Activated CD4-positive, alpha-beta memory T cell treated with anti-CD3 and anti-CD28 coated beads, Interleukin-2, amount 10 ng/mL, durations not matched to agents 7 days and 5 days (primary cell): ENCODE measurements around the gene BRD3OS. TPM values are rescaled to one million over a fixed set of nuclear protein-coding genes. Genes with fewer than 3 reads are reported as not detected.
"Not testable (repeated sequence)": the region's sequence is repeated elsewhere in the genome, so short reads cannot be mapped to it uniquely, and the experiment has no call there.

Experiments
- CTCF ChIA-PET: fragments of 350-600 bp; sonication (Branson Sonifier 250); formaldehyde crosslinking; loops from one replicate; lab custom pipeline; 2021; ENCODE audit warnings: antibody characterized with exemption, inconsistent platforms; lab: Charles Lee
- POLR2A ChIA-PET: fragments of 350-600 bp; sonication (Branson Sonifier 250); formaldehyde crosslinking; loops from one replicate; lab custom pipeline; 2021; ENCODE audit warnings: antibody characterized with exemption; lab: Charles Lee
- DNase-seq: peaks from one replicate; pipeline ENCODE4 v3.0.0-alpha.2; 2020
- H3K27ac Mint-ChIP-seq: one replicate; pipeline ENCODE4 v1.8.0; 2021; ENCODE audit warnings: mild to moderate bottlenecking, mixed read lengths
- H3K27me3 Mint-ChIP-seq: one replicate; pipeline ENCODE4 v1.8.0; 2021; ENCODE audit warnings: mixed read lengths
- H3K36me3 Mint-ChIP-seq: one replicate; pipeline ENCODE4 v1.8.0; 2021; ENCODE audit warnings: low read depth, mixed read lengths
- H3K4me1 Mint-ChIP-seq: one replicate; pipeline ENCODE4 v1.8.0; 2021; ENCODE audit warnings: mixed read lengths
- H3K4me3 Mint-ChIP-seq: one replicate; pipeline ENCODE4 v1.8.0; 2021; ENCODE audit warnings: mild to moderate bottlenecking, mixed read lengths
- H3K9me3 Mint-ChIP-seq: one replicate; pipeline ENCODE4 v1.8.0; 2021; ENCODE audit warnings: mixed read lengths
- total RNA-seq, 2 experiments: library from RNA; stranded (reverse); gene quantifications; one replicate each; pipeline ENCODE4 v1.2.3, GENCODE V29; 2021

The BRD3OS gene
- total RNA-seq, 2 experiments from 2014 or later = 9.6 to 10.3 TPM

DNA sequence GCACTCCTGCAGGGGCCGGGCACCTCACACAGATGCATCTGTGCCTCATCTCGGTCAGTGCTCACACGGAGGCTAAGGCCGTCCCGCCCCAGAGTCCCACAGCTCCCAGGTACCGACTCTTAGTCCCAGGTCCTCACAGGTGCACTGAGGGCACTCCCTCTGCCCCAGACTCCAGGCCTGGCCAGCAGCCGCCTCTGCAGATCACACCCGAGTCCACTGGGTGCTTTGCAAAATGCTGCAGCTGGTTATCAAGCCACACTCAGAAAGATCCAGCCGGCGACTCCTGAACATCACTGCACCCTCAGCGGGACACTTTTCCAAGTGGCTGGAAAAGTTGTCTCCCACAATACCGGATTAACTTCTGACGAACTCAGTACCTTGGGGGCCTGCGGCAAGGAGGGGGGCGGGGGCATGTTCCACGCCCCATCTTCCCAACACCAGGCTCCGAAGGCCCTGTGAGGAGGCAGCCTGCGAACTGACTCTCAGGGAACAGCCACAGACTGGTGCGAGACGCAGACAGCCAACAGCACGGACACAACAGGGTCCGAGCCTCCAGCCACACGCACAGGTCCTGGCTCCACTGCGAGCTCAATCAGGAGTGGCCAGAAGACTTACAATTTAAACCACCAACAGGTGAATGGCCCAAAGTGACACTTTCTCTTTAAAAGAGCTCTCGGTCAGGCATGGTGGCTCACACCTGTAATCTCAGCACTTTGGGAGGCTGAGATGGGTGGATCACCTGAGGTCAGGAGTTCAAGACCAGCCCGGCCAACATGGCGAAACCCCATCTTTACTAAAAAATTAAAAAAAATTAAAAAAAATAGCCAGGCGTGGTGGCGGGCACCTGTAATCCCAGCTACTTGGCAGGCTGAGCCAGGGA is 38.5 kb downstream of the BRD3OS start:
- Mint-ChIP-seq H3K4me3 (no peak overlapping the region), H3K27me3 (peaks cover 1% of the 10 kb centered on the region), H3K36me3 (no peaks in the 10 kb centered on the region), H3K4me1 (peaks cover 27% of the 10 kb centered on the region), H3K9me3 (no peaks in the 10 kb centered on the region), H3K27ac (no peak overlapping the region)
- ChIA-PET CTCF (no interaction called here), POLR2A (interaction anchor here (4.5 kb wide), 1 partner anchor 38 kb away, joined by 21 read pairs; the partner anchor contains the start of gene BRD3OS)
- no peak for DNase-seq

DNA sequence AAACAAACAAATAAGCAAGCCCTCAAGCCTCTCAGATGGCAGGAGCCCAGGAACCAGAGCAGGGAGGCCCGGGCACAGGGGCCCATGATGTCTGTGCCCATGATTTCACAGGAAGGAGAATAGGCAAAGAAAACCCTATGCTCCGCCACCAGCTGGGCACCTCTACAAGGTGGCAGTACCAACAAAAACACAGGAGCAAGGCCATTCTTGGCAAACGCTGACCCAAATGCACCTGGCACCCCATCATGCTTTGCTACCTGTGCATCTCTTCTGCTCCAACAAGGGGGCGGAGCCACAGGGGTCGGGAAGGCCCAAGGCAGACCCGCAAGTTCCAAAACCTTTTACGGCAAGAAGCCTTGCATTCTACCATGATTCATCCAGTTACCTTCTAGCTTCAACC is 39.4 kb downstream of the BRD3OS start:
- DNase-seq = no peak
- Mint-ChIP-seq H3K27ac (no peak overlapping the region), H3K27me3 (peaks cover 7% of the 10 kb centered on the region), H3K4me1 (peaks cover 32% of the 10 kb centered on the region), H3K9me3 (no peaks in the 10 kb centered on the region), H3K36me3 (no peaks in the 10 kb centered on the region), H3K4me3 (no peak overlapping the region)
- ChIA-PET POLR2A (interaction anchor here (4.5 kb wide), 1 partner anchor 39 kb away, joined by 21 read pairs; the partner anchor contains the start of gene BRD3OS), CTCF (no interaction called here)

DNA sequence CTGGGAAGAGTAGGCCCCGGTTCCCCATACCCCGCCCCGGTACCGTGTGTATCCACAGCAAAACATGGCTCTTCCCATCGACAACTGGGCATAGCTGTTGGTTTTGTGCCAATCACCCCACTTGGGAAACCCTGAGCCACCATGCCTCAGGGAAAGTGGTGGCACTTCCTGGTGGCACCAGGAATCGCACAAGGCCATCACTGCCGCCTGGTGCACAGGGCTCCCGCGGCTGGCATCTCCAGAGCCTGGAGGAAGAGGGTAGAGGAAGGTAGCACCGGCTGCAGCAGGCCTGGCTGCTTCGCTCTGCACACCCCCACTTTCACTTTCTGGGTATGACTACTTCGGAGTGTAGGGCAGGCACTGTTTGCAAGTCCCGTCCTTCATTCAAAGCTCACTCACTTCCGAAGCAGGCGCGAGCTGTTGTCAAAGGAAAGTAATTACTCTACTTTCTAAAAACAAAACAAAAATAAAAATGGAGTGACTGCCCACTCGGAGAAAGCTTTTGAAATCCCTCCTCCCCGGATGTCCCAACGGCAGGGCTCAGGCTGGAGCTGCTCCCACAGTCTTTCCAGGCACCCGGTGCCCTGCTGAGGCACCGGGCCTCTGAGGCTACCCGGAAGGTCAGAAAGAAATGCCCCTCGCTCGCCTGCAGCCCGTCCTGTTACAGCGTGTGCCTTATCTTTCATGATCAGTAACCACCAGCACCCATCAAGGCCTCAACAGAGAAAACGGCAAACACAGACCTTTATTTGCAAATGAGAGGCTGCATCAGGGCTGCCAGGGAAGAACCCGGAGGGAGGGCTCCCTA is 40.5 kb downstream of the BRD3OS start:
- POLR2A ChIA-PET = interaction anchor here (1.0 to 4.5 kb wide), 5 partner anchors 40 to 99 kb away, joined by 3 to 21 read pairs (median 5); partner anchors contain the start of genes BRD3OS, RNU6ATAC and WDR5
- CTCF ChIA-PET = no interaction called here
- peaks cover 22% of the 10 kb centered on the region for H3K4me1 Mint-ChIP-seq
- DNase-seq = peak; percentile 74
- H3K36me3 Mint-ChIP-seq = no peaks in the 10 kb centered on the region
- H3K27ac Mint-ChIP-seq = peak overlapping the region; percentile 88
- H3K27me3 Mint-ChIP-seq = peaks cover 16% of the 10 kb centered on the region
- peak overlapping the region; percentile 81 for H3K4me3 Mint-ChIP-seq
- H3K9me3 Mint-ChIP-seq = no peaks in the 10 kb centered on the region

DNA sequence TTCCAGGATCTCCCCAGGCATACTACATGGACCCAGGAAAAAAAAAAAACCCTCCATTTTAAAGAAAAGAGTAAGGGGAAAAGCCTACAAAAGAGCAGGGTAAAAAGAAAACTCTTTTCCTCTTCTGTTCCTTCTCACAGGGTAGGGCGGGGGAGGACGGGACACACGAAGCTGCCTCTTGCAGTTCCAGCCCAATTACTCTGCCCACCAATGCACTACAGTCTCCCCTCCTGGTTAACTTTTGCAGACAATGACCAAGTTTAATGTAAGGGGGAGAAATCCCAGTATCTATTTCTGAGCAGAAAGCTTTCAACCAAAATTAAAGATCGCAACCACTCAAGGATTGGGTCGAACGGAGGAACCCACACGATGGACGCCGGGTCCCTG is 41.2 kb downstream of the BRD3OS start:
- H3K36me3 Mint-ChIP-seq = no peaks in the 10 kb centered on the region
- peak overlapping the region; percentile 88 for H3K27ac Mint-ChIP-seq
- no peak for DNase-seq
- no peaks in the 10 kb centered on the region for H3K9me3 Mint-ChIP-seq
- peak overlapping the region; percentile 81 for H3K4me3 Mint-ChIP-seq
- ChIA-PET CTCF (no interaction called here), POLR2A (interaction anchor here (1.4 to 4.5 kb wide), 2 partner anchors 41 to 98 kb away, joined by 5 to 21 read pairs; partner anchors contain the start of genes BRD3OS and RNU6ATAC)
- H3K4me1 Mint-ChIP-seq = peaks cover 22% of the 10 kb centered on the region
- H3K27me3 Mint-ChIP-seq = peaks cover 20% of the 10 kb centered on the region

DNA sequence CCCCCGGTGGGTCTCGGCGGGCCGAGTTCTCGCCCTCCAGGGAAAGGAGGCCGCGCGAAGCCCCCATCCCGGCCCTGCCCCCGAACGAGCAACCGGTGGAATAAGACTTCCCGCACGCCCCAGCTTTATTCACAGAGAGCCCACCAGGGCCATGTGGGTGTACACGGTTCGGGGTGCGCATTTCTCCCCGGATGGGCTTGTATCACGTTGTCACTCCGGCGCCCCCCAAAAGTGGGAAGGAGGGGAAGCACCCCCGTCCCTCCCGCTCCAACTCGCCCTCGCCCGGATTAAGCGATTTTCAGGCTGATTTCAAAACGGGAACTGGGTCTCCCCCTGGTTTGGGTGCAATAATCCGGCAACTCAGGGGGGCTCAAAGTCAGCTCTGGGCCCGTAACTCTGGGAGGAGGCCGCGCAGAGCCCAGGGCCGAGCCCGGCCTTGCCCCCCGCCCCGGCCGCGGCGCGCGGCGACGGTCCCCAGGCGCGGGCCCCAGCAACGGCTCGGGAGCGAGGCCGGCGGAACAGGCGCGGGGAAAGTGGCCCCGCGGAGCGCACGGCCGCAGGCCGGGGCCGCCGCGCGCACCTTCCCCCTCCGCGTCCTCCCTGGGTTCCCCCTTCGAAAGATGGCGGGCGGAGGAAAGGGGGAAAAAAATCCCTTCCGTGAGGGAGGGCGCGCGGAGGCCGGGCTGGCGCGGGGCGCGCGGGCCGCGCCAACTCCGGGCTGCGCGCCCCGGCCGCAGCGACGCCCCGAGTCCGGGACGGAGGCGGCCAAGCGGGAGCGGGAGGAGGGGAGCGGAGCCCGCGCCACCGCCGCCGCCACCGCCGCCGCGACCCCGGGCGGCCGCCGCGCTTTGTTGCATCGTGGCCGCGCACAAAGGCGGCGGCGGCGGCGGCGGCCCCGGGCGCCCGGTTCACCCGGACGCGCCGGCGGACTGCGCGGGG is 41.9 kb downstream of the BRD3OS start:
- H3K4me1 Mint-ChIP-seq = peaks cover 22% of the 10 kb centered on the region
- CTCF ChIA-PET = no interaction called here
- peak overlapping the region; percentile 58 for H3K27ac Mint-ChIP-seq
- DNase-seq = peak; percentile 36
- H3K36me3 Mint-ChIP-seq = no peaks in the 10 kb centered on the region
- H3K4me3 Mint-ChIP-seq = peak overlapping the region; percentile 81
- H3K9me3 Mint-ChIP-seq = no peaks in the 10 kb centered on the region
- peaks cover 20% of the 10 kb centered on the region for H3K27me3 Mint-ChIP-seq
- POLR2A ChIA-PET = interaction anchor here (4.5 kb wide), 1 partner anchor 41 kb away, joined by 21 read pairs; the partner anchor contains the start of gene BRD3OS

DNA sequence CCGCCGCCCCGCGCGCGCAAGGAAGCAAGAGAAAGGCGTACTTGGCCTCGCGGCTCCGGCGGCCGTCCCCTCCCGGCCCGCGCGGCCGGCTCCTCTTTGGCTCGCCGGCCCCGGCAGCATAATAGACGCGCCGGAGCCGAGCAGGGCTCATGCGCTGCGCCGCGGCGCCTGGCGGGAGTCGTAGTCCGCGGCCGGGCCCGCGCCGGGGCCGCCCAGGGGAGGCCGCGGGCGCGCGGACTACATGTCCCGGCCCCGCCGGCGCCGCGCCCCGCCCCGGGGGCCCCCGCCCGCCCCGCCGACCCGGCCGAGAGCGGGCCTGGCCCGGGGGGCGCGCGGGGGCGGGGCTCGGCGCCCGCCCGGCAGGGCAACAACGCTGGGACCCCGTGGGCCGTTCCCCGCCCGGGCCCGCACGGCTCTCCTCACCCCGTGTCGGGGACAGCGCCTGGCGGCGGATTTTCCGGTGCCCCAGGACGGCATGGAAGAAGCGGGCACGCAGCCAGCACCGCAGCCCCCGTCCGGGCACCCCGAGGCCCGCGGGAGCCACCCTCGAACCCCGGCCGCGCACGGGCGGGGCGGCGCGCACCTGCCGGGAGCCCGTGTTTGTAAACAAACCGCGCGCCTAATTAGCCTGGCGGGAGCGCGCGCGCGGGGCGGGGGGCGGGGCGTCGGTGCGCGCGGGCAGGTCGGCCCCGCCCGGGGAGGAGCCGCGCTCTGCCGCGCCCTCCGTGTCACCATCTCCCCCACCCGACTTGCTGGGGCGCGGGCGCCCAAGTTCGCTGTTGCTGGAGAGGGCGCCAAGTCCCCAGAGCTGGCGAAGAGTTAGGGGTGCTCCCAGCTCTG is 42.8 kb downstream of the BRD3OS start, which contains the start of gene BRD3:
Gene BRD3, minus strand, starts transcription at position 123 of the 840 bp plus-strand sequence. CDS start 14,549 bp downstream, outside the sequence.
- Mint-ChIP-seq H3K27ac (peak within 1 kb of the TSS; percentile 81), H3K4me1 (peaks cover 22% of the 10 kb centered on the region), H3K27me3 (peaks cover 20% of the 10 kb centered on the region), H3K36me3 (no peaks in the 10 kb centered on the region), H3K4me3 (peak within 1 kb of the TSS; percentile 81), H3K9me3 (no peaks in the 10 kb centered on the region)
- ChIA-PET CTCF (interaction anchor here (1.6 kb wide), 1 partner anchor 68 kb away, joined by 6 read pairs; the partner anchor contains the start of gene WDR5), POLR2A (interaction anchor here (0.8 to 1.6 kb wide), 4 partner anchors 66 to 96 kb away, joined by 3 to 7 read pairs (median 4); partner anchors contain the start of genes RNU6ATAC and WDR5)
- peak; percentile 86 for DNase-seq

DNA sequence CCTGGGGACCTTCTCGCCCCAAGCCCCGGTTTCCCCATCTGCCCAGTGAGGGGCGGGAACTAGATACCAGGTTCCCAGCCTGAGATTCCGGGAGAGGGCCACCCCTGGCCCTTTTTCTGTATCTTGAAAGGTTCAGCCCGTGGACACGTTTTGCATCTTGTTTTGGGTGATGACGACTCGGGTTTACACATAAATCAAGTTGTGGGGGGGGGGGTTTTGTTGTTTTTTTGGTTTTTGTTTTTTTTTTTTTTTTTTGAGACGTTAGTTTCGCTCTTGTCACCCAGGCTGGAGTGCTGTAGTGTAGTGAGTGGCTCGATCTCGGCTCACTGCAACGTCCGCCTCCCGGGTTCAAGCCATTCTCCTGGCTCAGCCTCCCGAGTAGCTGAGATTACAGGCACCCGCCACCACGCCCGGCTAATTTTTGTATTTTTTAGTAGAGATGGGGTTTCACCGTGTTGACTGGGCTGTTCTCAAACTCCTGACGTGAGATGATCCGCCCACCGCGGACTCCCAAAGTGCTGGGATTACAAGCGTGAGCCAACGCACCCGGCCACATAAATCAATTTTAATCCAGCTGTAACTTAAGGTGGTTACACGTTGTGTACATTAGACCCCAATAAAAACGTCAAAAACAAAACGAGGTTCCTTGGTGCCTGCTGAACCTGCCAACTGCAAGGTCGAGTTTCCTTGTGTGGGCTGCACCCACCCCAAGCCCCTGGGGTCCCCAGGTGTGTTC is 43.6 kb downstream of the BRD3OS start:
- peaks cover 23% of the 10 kb centered on the region for H3K27me3 Mint-ChIP-seq
- ChIA-PET CTCF (interaction anchor here (0.7 to 1.6 kb wide), 3 partner anchors 41 to 72 kb away, joined by 3 to 6 read pairs (median 4); partner anchors contain the start of gene WDR5), POLR2A (interaction anchor here (0.8 to 1.6 kb wide), 4 partner anchors 65 to 95 kb away, joined by 3 to 7 read pairs (median 4); partner anchors contain the start of genes RNU6ATAC and WDR5)
- peak overlapping the region; percentile 78 for H3K4me3 Mint-ChIP-seq
- H3K9me3 Mint-ChIP-seq = no peaks in the 10 kb centered on the region
- DNase-seq = no peak
- H3K4me1 Mint-ChIP-seq = peaks cover 22% of the 10 kb centered on the region
- H3K36me3 Mint-ChIP-seq = no peaks in the 10 kb centered on the region
- peak overlapping the region; percentile 81 for H3K27ac Mint-ChIP-seq

DNA sequence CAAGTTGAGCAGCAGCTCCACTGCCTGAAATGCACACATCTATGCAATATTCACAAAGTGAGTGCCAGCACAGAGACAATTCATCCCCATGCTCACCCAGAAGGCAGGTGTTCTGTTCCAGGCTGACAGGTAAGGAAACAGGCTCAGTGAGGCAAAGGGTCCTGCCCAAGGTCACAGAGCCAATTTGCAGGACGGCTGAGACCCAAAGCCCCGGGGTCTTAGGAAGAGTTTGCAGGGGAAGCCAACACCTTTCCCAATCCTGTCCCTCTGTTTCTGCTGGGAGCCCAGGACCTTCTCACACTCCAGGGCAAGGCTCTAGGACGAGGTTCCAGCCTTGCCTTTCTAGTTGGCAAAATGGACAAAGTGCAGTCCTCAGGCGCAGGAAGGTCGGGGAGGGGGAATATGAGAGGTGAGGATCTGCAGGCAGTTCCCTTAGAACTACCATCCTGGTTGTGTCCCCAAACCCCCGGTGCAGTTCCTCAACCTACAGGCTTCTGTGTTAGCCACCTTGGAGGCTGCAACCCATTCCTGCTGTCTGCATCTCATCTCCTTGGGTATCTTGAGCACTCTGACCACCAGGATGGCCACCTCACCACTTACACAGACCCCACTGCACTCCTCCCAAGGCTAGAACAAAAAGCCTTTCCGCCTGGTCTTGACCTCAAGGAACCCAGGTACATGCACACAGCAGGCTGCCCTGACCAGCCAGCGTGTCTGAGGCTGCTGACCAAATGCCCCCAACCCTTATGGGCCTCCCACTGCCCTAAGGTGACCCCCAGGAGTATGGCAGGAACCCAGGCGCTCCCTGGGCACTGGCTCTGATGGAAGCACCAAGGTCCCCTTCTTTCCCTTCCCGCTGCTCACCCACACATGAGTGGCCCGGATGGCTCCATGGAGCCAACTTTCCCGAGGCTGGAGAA is 44.5 kb downstream of the BRD3OS start:
- Mint-ChIP-seq H3K9me3 (no peaks in the 10 kb centered on the region), H3K27ac (peak overlapping the region; percentile 44), H3K27me3 (peaks cover 29% of the 10 kb centered on the region), H3K4me1 (peaks cover 22% of the 10 kb centered on the region), H3K4me3 (peak overlapping the region; percentile 78), H3K36me3 (no peaks in the 10 kb centered on the region)
- POLR2A ChIA-PET = interaction anchor here (0.8 to 1.6 kb wide), 2 partner anchors 66 to 70 kb away, joined by 3 to 7 read pairs; partner anchors contain the start of gene WDR5
- CTCF ChIA-PET = interaction anchor here (0.7 to 1.6 kb wide), 3 partner anchors 42 to 73 kb away, joined by 3 to 6 read pairs (median 4); partner anchors contain the start of gene WDR5
- DNase-seq = no peak

DNA sequence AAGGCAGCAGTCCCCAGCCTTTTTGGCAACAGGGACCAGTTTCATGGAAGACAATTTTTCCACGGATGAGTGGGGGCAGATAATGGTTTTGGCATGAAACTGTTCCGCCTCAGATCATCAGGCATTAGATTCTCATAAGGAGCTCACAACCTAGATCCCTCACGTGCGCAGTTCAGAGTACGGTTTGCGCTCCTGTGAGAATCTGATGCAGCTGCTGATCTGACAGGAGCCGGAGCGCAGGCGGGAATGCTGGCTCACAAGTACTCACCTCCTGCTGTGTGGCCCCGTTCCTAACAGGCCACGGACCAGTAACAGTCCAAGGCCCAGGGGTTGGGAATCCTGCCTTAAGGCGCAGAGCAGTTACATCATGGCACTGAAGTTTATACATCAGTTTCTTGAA is 45.9 kb downstream of the BRD3OS start:
- ChIA-PET CTCF (no interaction called here), POLR2A (no interaction called here)
- no peaks in the 10 kb centered on the region for H3K36me3 Mint-ChIP-seq
- no peak overlapping the region for H3K27ac Mint-ChIP-seq
- H3K27me3 Mint-ChIP-seq = peaks cover 30% of the 10 kb centered on the region
- no peak overlapping the region for H3K4me3 Mint-ChIP-seq
- DNase-seq = no peak
- H3K4me1 Mint-ChIP-seq = peaks cover 13% of the 10 kb centered on the region
- peaks cover 1% of the 10 kb centered on the region for H3K9me3 Mint-ChIP-seq

DNA sequence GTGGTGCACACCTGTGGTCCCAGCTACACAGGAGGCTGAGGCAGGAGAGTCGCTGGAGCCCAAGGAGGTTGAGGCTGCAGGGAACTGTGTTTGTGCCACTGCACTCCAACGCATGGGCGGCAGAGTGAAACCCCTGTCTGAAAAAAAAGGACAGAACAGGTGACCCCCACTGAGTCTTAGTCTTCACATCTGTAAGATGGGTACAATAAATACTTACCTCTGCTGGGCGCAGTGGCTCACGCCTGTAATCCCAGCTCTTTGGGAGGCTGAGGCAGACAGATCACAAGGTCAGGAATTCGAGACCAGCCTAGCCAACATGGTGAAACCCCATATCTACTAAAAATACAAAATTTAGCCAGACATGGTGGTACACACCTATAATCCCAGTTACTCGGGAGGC is 47.4 kb downstream of the BRD3OS start:
- DNase-seq, H3K4me1 Mint-ChIP-seq, POLR2A ChIA-PET, H3K27ac Mint-ChIP-seq, H3K9me3 Mint-ChIP-seq, H3K36me3 Mint-ChIP-seq, H3K4me3 Mint-ChIP-seq, CTCF ChIA-PET: not testable (repeated sequence)
- peaks cover 30% of the 10 kb centered on the region for H3K27me3 Mint-ChIP-seq
